H1 (cell line): ENCODE measurements around the gene CD81. TPM values are rescaled to one million over a fixed set of nuclear protein-coding genes. Genes with fewer than 3 reads are reported as not detected.

ENCODE experiments used
- CTCF ChIA-PET: fragments of 300-600 bp; sonication (Branson Sonifier 250); formaldehyde crosslinking; loops from one replicate; lab custom pipeline; 2021; ENCODE audit not compliant: partially characterized antibody; lab: Charles Lee
- POLR2A ChIA-PET: fragments of 300-600 bp; sonication (Branson Sonifier 250); formaldehyde crosslinking; loops from one replicate; lab custom pipeline; 2021; ENCODE audit warnings: inconsistent platforms; ENCODE audit not compliant: partially characterized antibody; lab: Charles Lee
- DNase-seq, 2 experiments: peaks; one replicate each; pipeline versions ENCODE4 v3.0.0 to v3.0.0-alpha.2; 2010 to 2022; ENCODE audit warnings: low spot score in 2 of 2, low read depth in 1 of 2, mixed read lengths in 1 of 2
- FAIRE-seq: peaks from 2 replicates; lab custom pipeline; 2011; peaks lifted over from hg19 to GRCh38; lab: Jason Lieb, UNC
- H2AFZ ChIP-seq: 2 replicates; pipeline ENCODE4 v1.8.1; 2012; ENCODE audit warnings: low read length, inconsistent platforms
- H2AK5ac ChIP-seq: 2 replicates; pipeline ENCODE4 v1.6.1; 2013; ENCODE audit warnings: low read depth, low read length
- H2BK120ac ChIP-seq: replicated peaks from 2 replicates; pipeline ENCODE3; 2013; ENCODE audit warnings: low read depth, low read length, inconsistent platforms
- H2BK12ac ChIP-seq: 2 replicates; pipeline ENCODE4 v1.6.1; 2013; ENCODE audit warnings: low read depth, low read length
- H2BK15ac ChIP-seq: 2 replicates; pipeline ENCODE4 v1.6.1; 2013; ENCODE audit warnings: low read length
- H2BK20ac ChIP-seq: 2 replicates; pipeline ENCODE4 v1.6.1; 2013; ENCODE audit warnings: low read length
- H2BK5ac ChIP-seq: 2 replicates; pipeline ENCODE4 v1.6.1; 2013; ENCODE audit warnings: low read depth, low read length
- H3K14ac ChIP-seq: 2 replicates; pipeline ENCODE4 v1.6.1; 2013; ENCODE audit warnings: inconsistent platforms; ENCODE audit not compliant: insufficient read length
- H3K18ac ChIP-seq: 2 replicates; pipeline ENCODE4 v1.6.1; 2013; ENCODE audit warnings: low read length; ENCODE audit errors: extremely low read depth
- H3K23ac ChIP-seq: 2 replicates; pipeline ENCODE4 v1.6.1; 2013; ENCODE audit warnings: inconsistent platforms; ENCODE audit not compliant: insufficient read length
- H3K23me2 ChIP-seq: 2 replicates; pipeline ENCODE4 v1.6.1; 2013; ENCODE audit warnings: low read depth, low read length
- H3K27ac ChIP-seq: 2 replicates; pipeline ENCODE4 v1.6.1; 2011; ENCODE audit warnings: low read depth, low read length, inconsistent platforms
- H3K27me3 ChIP-seq, 4 experiments: replicated peaks in 1 of 4; 1 replicate in 1 of 4; 2 replicates in 3 of 4; pipeline versions ENCODE4 v1.6.1 to v1.8.1; 2011 to 2013; ENCODE audit warnings: low read length in 3 of 4, mild to moderate bottlenecking in 3 of 4, inconsistent platforms in 2 of 4, mixed read lengths in 2 of 4, moderate library complexity in 1 of 4; ENCODE audit not compliant: control insufficient read depth in 3 of 4, insufficient read depth in 3 of 4; ENCODE audit errors: extremely low read depth in 1 of 4
- H3K36me3 ChIP-seq, 4 experiments: 2 replicates each; pipeline versions ENCODE4 v1.6.1 to v1.8.1; 2011 to 2013; ENCODE audit warnings: mild to moderate bottlenecking in 4 of 4, low read length in 3 of 4, moderate library complexity in 2 of 4, control low read depth in 1 of 4, inconsistent platforms in 1 of 4; ENCODE audit not compliant: insufficient read depth in 4 of 4, control insufficient read depth in 2 of 4
- H3K4ac ChIP-seq: replicated peaks from 2 replicates; pipeline ENCODE3; 2013; ENCODE audit warnings: low read length, low read depth, mixed read lengths, inconsistent platforms; ENCODE audit not compliant: insufficient read length
- H3K4me1 ChIP-seq, 4 experiments: replicated peaks in 1 of 4; 1 replicate in 1 of 4; 2 replicates in 3 of 4; pipeline versions ENCODE4 v1.6.1 to v1.8.1; 2011 to 2013; ENCODE audit warnings: low read length in 3 of 4, inconsistent platforms in 2 of 4, mixed read lengths in 1 of 4; ENCODE audit not compliant: insufficient read depth in 4 of 4, control insufficient read depth in 3 of 4
- H3K4me2 ChIP-seq, 2 experiments: 2 replicates each; pipeline versions ENCODE4 v1.6.1 to v1.8.1; 2011 to 2013; ENCODE audit warnings: low read depth in 2 of 2, low read length in 2 of 2, control low read depth in 1 of 2, inconsistent platforms in 1 of 2, mild to moderate bottlenecking in 1 of 2; ENCODE audit not compliant: insufficient read depth in 1 of 2
- H3K4me3 ChIP-seq, 4 experiments: fragments of 200-600, 300-600 bp in 1 of 4; sonication (generic), shearing (Covaris generic), sonication (Bioruptor Twin) in 1 of 4; 2 replicates each; pipeline versions ENCODE4 v1.5.1 to v1.8.1; 2011 to 2016; ENCODE audit warnings: low read length in 4 of 4, low read depth in 3 of 4, control low read depth in 2 of 4, inconsistent platforms in 2 of 4, mild to moderate bottlenecking in 2 of 4, mixed read lengths in 1 of 4, moderate library complexity in 1 of 4; ENCODE audit not compliant: insufficient read depth in 2 of 4; ENCODE audit errors: extremely low read depth in 1 of 4
- H3K56ac ChIP-seq: replicated peaks from 2 replicates; pipeline ENCODE3; 2013; ENCODE audit warnings: low read depth, mild to moderate bottlenecking, mixed read lengths, low read length, inconsistent platforms; ENCODE audit not compliant: insufficient read length
- H3K79me1 ChIP-seq: 2 replicates; pipeline ENCODE4 v1.6.1; 2013; ENCODE audit warnings: low read depth, low read length, control low read depth
- H3K79me2 ChIP-seq, 2 experiments: 2 replicates each; pipeline versions ENCODE4 v1.6.1 to v1.8.1; 2012 to 2013; ENCODE audit warnings: low read length in 2 of 2, mild to moderate bottlenecking in 2 of 2, inconsistent platforms in 1 of 2; ENCODE audit not compliant: insufficient read depth in 2 of 2, control insufficient read depth in 1 of 2
- H3K9ac ChIP-seq, 4 experiments: replicated peaks in 1 of 4; 1 replicate in 1 of 4; 2 replicates in 3 of 4; pipeline versions ENCODE4 v1.6.1 to v1.8.1; 2011 to 2013; ENCODE audit warnings: low read depth in 3 of 4, low read length in 3 of 4, control low read depth in 2 of 4, mild to moderate bottlenecking in 2 of 4, moderate library complexity in 2 of 4, inconsistent platforms in 1 of 4; ENCODE audit errors: extremely low read depth in 1 of 4
- H3K9me3 ChIP-seq, 2 experiments: 2 replicates each; pipeline versions ENCODE4 v1.6.1 to v1.8.1; 2012 to 2013; ENCODE audit warnings: mild to moderate bottlenecking in 2 of 2, moderate library complexity in 2 of 2, control low read depth in 1 of 2, inconsistent platforms in 1 of 2, low read depth in 1 of 2, low read length in 1 of 2, mixed read lengths in 1 of 2; ENCODE audit not compliant: insufficient read depth in 2 of 2
- H4K20me1 ChIP-seq, 2 experiments: replicated peaks in 1 of 2; 2 replicates each; pipeline versions ENCODE3 to v1.8.1; 2011 to 2013; ENCODE audit warnings: inconsistent platforms in 2 of 2, low read length in 2 of 2, mild to moderate bottlenecking in 1 of 2; ENCODE audit not compliant: insufficient read depth in 2 of 2, control insufficient read depth in 1 of 2
- H4K5ac ChIP-seq: 2 replicates; pipeline ENCODE4 v1.6.1; 2013; ENCODE audit warnings: low read length, low read depth, mixed read lengths, inconsistent platforms; ENCODE audit not compliant: insufficient read length
- H4K8ac ChIP-seq: 2 replicates; pipeline ENCODE4 v1.8.0; 2013; ENCODE audit warnings: mild to moderate bottlenecking, moderate library complexity, low read length, inconsistent platforms; ENCODE audit not compliant: insufficient read depth; ENCODE audit errors: extremely low read depth
- H4K91ac ChIP-seq: replicated peaks from 2 replicates; pipeline ENCODE3; 2013; ENCODE audit warnings: low read length, mixed read lengths, inconsistent platforms; ENCODE audit not compliant: insufficient read length
- SAP30 ChIP-seq: fragments of 300-600 bp; sonication (generic); IDR thresholded peaks from 2 replicates; pipeline ENCODE4 v1.7.1; 2012; ENCODE audit warnings: low read length, moderate library complexity, mild to moderate bottlenecking, inconsistent platforms; ENCODE audit not compliant: insufficient read depth, insufficient replicate concordance
- TAF7 ChIP-seq: optimal IDR thresholded peaks from 2 replicates; pipeline ENCODE3; 2011; ENCODE audit warnings: low read depth, mild to moderate bottlenecking, inconsistent platforms, low read length, moderate library complexity, borderline replicate concordance
- WGBS, 2 experiments: shearing (Covaris generic) in 1 of 2; methylation state at CpG; one replicate each; pipeline versions ENCODE4 v1.1.6 to v1.1.7; 2013 to 2015; ENCODE audit warnings: low lambda C conversion rate in 2 of 2, mixed read lengths in 2 of 2, inconsistent platforms in 1 of 2, low coverage in 1 of 2, missing lambda C conversion rate in 1 of 2; ENCODE audit not compliant: insufficient replicate concordance in 2 of 2, insufficient coverage in 1 of 2, insufficient read length in 1 of 2; ENCODE audit errors: extremely low coverage in 1 of 2, missing lambda C conversion rate in 1 of 2; 5-methylcytosine and 5-hydroxymethylcytosine counted together
- polyA plus RNA-seq, 7 experiments: library from polyadenylated mRNA; depleted of rRNA in 3 of 7; stranded (reverse) in 5 of 7; unstranded in 2 of 7; fragments of >200 nt in 5 of 7; fragments of 200-250 nt in 2 of 7; gene quantifications; 1 replicate in 5 of 7; 2 replicates in 1 of 7; 4 replicates in 1 of 7; pipeline versions ENCODE4 v1.2.1 to v1.2.3, GENCODE V29; 2011 to 2013; ENCODE audit warnings: missing spikeins in 2 of 7, mixed read lengths in 2 of 7
- total RNA-seq: library from RNA; stranded (reverse); fragmentation: NEBNext Ultra II Directional; extraction: Animal tissue kit (Norgen Biotek cat#: 25700); gene quantifications from 2 replicates; pipeline ENCODE4 v1.2.1, GENCODE V29; 2021

The CD81 gene
- total and polyA plus RNA-seq, 2 of the 8 experiments (the other 6 are each of a cell fraction or from before 2014, with no cell fraction given) = 238 to 309 TPM

DNA sequence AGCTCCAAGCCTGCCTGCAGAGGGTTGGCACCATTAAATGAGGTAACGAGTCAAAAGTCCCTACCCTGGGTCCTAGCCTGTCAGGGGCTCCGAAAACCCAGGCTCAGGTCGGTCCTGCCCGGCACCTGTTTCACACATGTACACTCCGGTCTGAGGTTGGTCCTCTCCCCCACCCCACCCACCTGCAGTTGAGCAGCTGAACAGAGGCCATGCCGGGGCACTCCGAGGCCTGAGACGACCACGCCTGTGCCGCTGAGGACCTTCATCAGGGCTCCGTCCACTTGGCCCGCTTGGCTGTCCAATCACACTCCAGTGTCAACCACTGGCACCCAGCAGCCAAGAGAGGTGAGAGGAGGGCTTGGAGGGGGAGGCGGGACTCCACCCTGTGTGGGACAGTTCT lies 25.0 kb downstream of the CD81 start:
- ChIA-PET POLR2A (interaction anchor here (1.3 to 5.0 kb wide), 4 partner anchors 8 to 25 kb away, joined by 3 to 42 read pairs (median 14); partner anchors contain the start of gene CD81), CTCF (interaction anchor here (1.0 to 14.1 kb wide), 14 partner anchors 10 to 216 kb away, joined by 3 to 196 read pairs (median 4); no protein-coding TSS in a partner anchor)
- peaks cover 2 to 15% (median 10%) of the 10 kb centered on the region in 4 experiments; a peak in 4 of 8 replicates for H3K36me3 ChIP-seq
- H4K5ac ChIP-seq = no peak overlapping the region
- H3K79me1 ChIP-seq = no peaks in the 10 kb centered on the region; the same call in 1 of the 2 replicates
- H3K9ac ChIP-seq = no peak overlapping the region
- no peak overlapping the region for H3K4ac ChIP-seq
- WGBS, 2 experiments = 88% methylated on average over 11 of the region's 13 CpGs; no CpG with 5 or more reads in 1 of the 2 experiments
- H3K27me3 ChIP-seq = no peaks in the 10 kb centered on the region
- H3K27ac ChIP-seq = no peak overlapping the region
- no peak overlapping the region for H3K14ac ChIP-seq
- peaks cover 12% of the 10 kb centered on the region for H3K23me2 ChIP-seq
- peaks cover 3 to 5% of the 10 kb centered on the region in 2 experiments for H4K20me1 ChIP-seq
- no peak overlapping the region for H3K56ac ChIP-seq
- no peak overlapping the region for H2BK20ac ChIP-seq
- no peak overlapping the region for H2AK5ac ChIP-seq
- DNase-seq = no peak
- H2BK12ac ChIP-seq = no peak overlapping the region
- no peak overlapping the region for H2BK15ac ChIP-seq
- no peak overlapping the region for H2AFZ ChIP-seq
- H2BK120ac ChIP-seq = no peak overlapping the region
- no peak for FAIRE-seq
- no peaks in the 10 kb centered on the region for H3K9me3 ChIP-seq
- H3K4me3 ChIP-seq = peak overlapping the region in 3 of 4 experiments; percentile 29 to 97 (median 86); a peak in 5 of 8 replicates
- peaks cover 0 to 17% (median 6%) of the 10 kb centered on the region in 4 experiments; a peak in 5 of 7 replicates for H3K4me1 ChIP-seq
- no peak overlapping the region for H3K18ac ChIP-seq
- H4K91ac ChIP-seq = no peak overlapping the region
- H3K23ac ChIP-seq = no peak overlapping the region
- H4K8ac ChIP-seq = peak overlapping the region; percentile 14; the same call in 1 of the 2 replicates
- H3K4me2 ChIP-seq = peak overlapping the region; percentile 81; a peak in 2 of 4 replicates
- no peak overlapping the region for H2BK5ac ChIP-seq
- H3K79me2 ChIP-seq = peaks cover 0 to 14% of the 10 kb centered on the region in 2 experiments; a peak in 3 of 4 replicates
- TF ChIP-seq SAP30 (no peak), TAF7 (no peak)
